ENCODE data around the gene HAND2.
A peak's percentile ranks its signal among the peaks of the same experiment; 100 is the strongest.

HAND2 gene

DNA sequence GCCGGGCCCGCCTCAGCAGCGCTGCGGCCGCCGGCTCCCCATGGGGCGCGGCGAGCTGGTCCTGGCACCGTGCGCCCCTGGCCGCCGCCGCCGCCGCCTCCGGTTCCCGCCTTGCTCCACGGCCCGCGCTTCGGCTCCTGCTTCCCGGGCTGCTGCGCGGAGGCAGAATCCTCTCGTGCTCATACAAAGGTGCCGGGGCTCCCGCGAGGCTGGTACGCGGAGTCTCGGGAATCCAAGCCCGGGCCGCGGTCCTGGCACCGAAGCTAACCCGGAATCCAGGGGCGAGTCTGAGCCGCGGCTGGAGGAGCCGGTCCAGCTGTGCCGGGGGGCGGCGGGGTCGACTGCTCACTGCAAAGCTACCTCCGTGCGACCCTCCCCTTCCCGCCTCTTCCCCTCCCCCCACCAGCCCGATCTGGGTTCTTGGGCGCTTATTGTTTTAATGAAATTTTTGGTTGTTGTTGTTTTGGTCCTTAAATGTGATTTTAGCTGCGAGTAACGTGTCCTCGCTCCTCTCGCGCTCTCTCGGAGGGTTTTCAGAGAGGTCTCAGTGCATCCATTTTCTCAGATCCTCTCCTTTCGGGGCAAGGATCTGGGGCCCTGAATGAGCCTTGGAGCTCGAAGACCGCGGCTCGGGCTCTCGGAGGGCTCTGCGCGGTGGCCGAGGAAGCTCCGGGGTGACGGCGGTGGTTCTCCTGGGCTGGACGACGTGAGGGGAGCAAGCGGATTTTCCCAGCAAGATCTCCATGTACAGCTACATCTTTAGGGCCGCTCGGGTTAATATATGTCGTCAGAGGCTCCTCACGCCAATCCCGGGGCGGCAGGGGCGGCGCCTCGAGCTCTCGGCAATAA, at the start of gene HAND2:
Gene HAND2 (minus strand): TSS at position 753 of the 849 bp plus-strand sequence. CDS start 940 bp downstream, outside the sequence.
- Histone ChIP-seq H3K4me3 (peak within 1 kb of the TSS; percentile 87), H3K27ac (peak within 1 kb of the TSS; percentile 95 to 99)
- DNase-seq (ENCODE audit: low spot score) = no peak
- TF ChIP-seq, protein P1, sequence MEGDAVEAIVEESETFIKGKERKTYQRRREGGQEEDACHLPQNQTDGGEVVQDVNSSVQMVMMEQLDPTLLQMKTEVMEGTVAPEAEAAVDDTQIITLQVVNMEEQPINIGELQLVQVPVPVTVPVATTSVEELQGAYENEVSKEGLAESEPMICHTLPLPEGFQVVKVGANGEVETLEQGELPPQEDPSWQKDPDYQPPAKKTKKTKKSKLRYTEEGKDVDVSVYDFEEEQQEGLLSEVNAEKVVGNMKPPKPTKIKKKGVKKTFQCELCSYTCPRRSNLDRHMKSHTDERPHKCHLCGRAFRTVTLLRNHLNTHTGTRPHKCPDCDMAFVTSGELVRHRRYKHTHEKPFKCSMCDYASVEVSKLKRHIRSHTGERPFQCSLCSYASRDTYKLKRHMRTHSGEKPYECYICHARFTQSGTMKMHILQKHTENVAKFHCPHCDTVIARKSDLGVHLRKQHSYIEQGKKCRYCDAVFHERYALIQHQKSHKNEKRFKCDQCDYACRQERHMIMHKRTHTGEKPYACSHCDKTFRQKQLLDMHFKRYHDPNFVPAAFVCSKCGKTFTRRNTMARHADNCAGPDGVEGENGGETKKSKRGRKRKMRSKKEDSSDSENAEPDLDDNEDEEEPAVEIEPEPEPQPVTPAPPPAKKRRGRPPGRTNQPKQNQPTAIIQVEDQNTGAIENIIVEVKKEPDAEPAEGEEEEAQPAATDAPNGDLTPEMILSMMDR (IDR thresholded peaks at IDR 0.05) = no peak

DNA sequence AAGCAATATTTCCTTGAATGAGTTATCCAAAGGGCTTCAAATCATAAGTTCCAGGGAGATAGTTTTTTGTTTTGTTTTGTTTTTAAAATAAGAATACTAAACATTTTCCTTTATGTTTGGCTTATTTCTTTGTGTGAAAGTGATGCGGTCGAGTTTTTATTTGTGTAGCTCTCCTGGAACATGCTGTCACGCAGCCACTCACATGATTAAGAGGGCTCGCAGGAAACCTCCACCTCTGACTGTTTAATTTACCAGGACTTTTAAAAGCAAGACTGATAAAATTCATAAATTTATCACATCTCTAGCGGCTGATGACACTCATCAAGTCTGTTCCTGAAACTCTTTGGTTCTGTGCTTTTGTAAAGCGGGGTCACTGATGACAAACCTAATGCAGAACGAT, 48.9 kb upstream of the HAND2 start:
- DNase-seq (ENCODE audit: low spot score) = no peak
- Histone ChIP-seq H3K4me3 (no peak overlapping the region), H3K27ac (no peak overlapping the region)
- TF ChIP-seq, protein P1 (IDR thresholded peaks at IDR 0.05) = no peak

DNA sequence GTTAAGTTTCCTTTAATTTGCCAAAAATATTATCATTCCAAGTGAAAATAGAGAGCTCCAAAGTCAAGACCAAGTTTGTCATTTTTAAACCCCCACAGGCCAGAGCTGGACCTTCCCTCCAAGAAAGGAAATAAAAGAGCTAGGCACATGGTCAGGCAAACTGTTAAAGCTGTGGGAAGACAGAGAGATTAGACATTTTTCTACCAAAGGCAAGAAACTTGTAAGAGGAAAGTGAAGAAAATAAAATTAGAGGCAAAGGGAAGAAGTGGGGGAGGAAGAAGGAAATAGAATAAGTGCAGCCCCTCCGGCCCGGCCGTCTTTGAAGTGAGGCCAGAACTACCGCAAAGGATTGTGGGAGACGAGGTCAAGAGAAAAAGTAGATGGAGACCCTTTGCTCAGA, 47.9 kb upstream of the HAND2 start:
- no peak for DNase-seq (ENCODE audit: low spot score)
- no peak overlapping the region for H3K27ac ChIP-seq
- no peak overlapping the region for H3K4me3 ChIP-seq
- TF ChIP-seq, protein P1 (IDR thresholded peaks at IDR 0.05) = no peak

DNA sequence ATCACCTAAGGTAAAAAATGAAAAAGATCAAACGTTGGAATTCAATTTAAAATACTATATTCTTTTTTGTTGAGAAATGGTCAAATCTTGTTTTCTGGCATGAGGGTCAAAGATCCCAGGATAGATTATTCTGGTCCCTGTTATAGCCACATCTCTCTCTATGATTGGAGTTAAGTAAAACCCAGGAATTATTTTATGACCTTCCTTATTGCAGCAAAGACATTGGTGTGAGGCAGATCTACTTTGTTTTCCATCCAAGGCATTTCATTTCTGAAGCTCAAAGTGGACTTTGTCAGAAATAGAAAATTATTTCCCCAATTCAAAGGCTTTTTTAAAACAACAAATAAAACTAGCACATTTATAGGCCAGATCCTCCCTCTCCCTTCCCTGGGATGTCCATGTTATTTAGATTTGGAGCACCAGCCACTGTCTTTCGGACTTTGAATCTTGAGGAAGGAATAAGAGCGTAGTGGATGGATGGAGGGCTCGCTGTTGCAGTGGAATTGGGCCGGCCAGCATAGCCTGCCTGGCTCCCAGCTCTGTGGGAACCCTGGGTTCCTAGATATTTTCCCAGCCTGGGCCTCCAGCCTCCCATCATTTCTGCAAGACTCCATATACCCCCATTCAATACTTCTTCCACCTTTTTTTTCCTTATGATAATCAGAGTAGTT, 45.6 kb upstream of the HAND2 start:
- no peak overlapping the region for H3K4me3 ChIP-seq
- H3K27ac ChIP-seq = no peak overlapping the region
- no peak for DNase-seq (ENCODE audit: low spot score)
- TF ChIP-seq, protein P1 (IDR thresholded peaks at IDR 0.05) = no peak

DNA sequence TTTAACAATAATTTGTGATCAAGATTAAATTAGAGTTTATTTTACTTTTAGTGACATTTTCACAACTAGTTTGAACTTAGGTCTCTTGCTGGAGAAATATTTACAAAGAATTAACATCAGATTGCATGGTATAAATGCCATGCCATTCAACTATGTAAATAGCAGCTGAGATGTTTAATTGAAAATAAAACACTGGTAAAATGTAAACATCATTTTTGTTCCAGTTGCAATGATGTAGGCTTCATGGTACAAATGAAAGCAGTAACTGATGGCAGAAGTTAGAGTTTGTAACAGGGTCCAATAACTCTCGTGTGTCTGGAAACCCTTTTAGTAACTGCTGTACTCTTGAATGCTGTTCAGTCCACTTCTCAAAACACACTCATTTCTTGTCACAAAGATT, 43.7 kb upstream of the HAND2 start:
- no peak for DNase-seq (ENCODE audit: low spot score)
- no peak overlapping the region for H3K4me3 ChIP-seq
- TF ChIP-seq, protein P1 (IDR thresholded peaks at IDR 0.05) = no peak
- no peak overlapping the region for H3K27ac ChIP-seq

DNA sequence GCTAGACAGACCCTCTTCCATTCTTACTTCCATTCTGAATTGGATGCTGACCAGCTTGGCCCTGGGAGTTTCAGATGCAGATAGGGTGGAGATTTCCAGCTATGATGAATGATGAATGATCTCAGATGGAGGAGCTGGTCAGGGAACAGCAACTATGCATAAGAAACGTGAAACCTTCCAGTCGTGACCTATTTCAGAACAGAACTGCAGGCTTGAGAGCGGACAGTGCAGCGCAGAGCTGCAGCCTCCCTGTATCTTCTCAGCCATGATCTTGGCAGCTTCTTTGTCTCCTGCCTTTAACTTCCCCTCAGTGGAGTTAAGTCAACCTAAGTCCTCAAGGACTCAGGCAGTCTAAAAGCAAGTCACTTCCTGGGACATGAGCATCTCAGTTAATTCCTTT, 43.3 kb upstream of the HAND2 start:
- TF ChIP-seq, protein P1 (IDR thresholded peaks at IDR 0.05) = no peak
- DNase-seq (ENCODE audit: low spot score) = no peak
- H3K27ac ChIP-seq = no peak overlapping the region

More for the DNA sequence above, 43.3 kb upstream of the HAND2 start:
- H3K4me3 ChIP-seq = no peak overlapping the region
